Measurements from ENCODE around the gene RAD51B.
A peak's percentile ranks its signal among the peaks of the same experiment; 100 is the strongest.

The RAD51B gene

GRCh38 chr14:68377459-68377858, 557.9 kb downstream of the RAD51B start:
- TF ChIP-seq CTCF (conservative IDR thresholded peaks at IDR 0.05; ENCODE audit: control insufficient read depth, insufficient read depth, low read depth, low read length), result no peak
- DNase-seq (ENCODE audit: low read depth), result peak; percentile 43
- no peak overlapping the region for H3K4me3 ChIP-seq (ENCODE audit: control insufficient read depth, low read depth, low read length)

- DNase-seq (ENCODE audit: low read depth), result no peak
- no peak for TF ChIP-seq CTCF (conservative IDR thresholded peaks at IDR 0.05; ENCODE audit: control insufficient read depth, insufficient read depth, low read depth, low read length)
These were observed 560.1 kb downstream of the RAD51B start for GRCh38 chr14:68379510-68380328.

GRCh38 chr14:68380329-68380741, 560.8 kb downstream of the RAD51B start:
- TF ChIP-seq CTCF (conservative IDR thresholded peaks at IDR 0.05; ENCODE audit: control insufficient read depth, insufficient read depth, low read depth, low read length), result no peak
- no peak overlapping the region for H3K4me3 ChIP-seq (ENCODE audit: control insufficient read depth, low read depth, low read length)
- DNase-seq (ENCODE audit: low read depth), result no peak

More at GRCh38 chr14:68379510-68380328, 560.1 kb downstream of the RAD51B start:
- no peak overlapping the region for H3K4me3 ChIP-seq (ENCODE audit: control insufficient read depth, low read depth, low read length)

- H3K4me3 ChIP-seq (ENCODE audit: control insufficient read depth, low read depth, low read length), result no peak overlapping the region
- no peak for TF ChIP-seq CTCF (conservative IDR thresholded peaks at IDR 0.05; ENCODE audit: control insufficient read depth, insufficient read depth, low read depth, low read length)
- no peak for DNase-seq (ENCODE audit: low read depth)
These were observed 564.8 kb downstream of the RAD51B start for GRCh38 chr14:68384335-68384734.

- TF ChIP-seq CTCF (conservative IDR thresholded peaks at IDR 0.05; ENCODE audit: control insufficient read depth, insufficient read depth, low read depth, low read length), result no peak
- no peak overlapping the region for H3K4me3 ChIP-seq (ENCODE audit: control insufficient read depth, low read depth, low read length)
- DNase-seq (ENCODE audit: low read depth), result no peak
These were observed 565.3 kb downstream of the RAD51B start for GRCh38 chr14:68384881-68385280.

GRCh38 chr14:68386446-68386845, 566.9 kb downstream of the RAD51B start:
- no peak for TF ChIP-seq CTCF (conservative IDR thresholded peaks at IDR 0.05; ENCODE audit: control insufficient read depth, insufficient read depth, low read depth, low read length)
- H3K4me3 ChIP-seq (ENCODE audit: control insufficient read depth, low read depth, low read length), result no peak overlapping the region
- no peak for DNase-seq (ENCODE audit: low read depth)

Measured in fibroblast of mammary gland (primary cell).